ENCODE data around the gene TCN2.

- TF ChIP-seq POLR2AphosphoS5 (IDR thresholded peaks at IDR 0.05), result peak; percentile 34 to 78 (median 52)
- TF ChIP-seq CTCF (IDR thresholded peaks at IDR 0.05), result no peak
- peak in 1 of 2 donors; percentile 15 for TF ChIP-seq POLR2A (IDR thresholded peaks at IDR 0.05)
Measured at GRCh38 chr22:30609260-30610185, 2.5 kb downstream of the TCN2 start.

All from sigmoid colon (tissue), 4 donors.